IPS-11a (cell line): ENCODE measurements around the gene WDR5.

Experiments
- H3K4me3 ChIP-seq: one replicate; pipeline ENCODE4 v1.5.1; 2013; ENCODE audit warnings: low read depth, low read length, control low read depth

WDR5 gene

DNA sequence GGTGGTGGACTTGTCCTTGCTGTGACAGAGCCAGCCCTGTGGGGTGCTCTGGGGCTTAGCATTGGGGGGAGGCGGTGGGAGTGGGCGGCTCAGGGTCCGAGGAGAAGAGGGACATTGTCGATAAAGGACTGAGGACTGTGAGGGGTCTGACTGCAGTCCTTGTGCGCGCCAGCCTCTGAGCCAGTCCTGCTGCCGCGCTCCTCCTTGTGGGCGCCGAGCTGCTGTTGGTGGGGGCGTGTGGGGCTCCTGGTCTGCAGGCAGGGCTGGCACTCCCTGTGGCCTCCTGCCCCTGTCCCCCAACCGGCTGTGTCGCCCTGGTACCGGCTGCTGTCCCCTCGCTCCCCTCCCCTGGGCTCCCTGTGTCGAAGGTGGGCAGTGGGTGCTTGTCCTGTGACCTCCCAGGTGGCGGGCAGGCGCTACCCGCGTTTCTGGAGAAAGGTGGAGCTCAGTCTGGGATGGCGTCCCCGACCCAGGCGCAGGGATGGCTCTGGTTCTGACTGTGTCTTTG, 21.6 kb downstream of the WDR5 start:
- no peak overlapping the region for H3K4me3 ChIP-seq

DNA sequence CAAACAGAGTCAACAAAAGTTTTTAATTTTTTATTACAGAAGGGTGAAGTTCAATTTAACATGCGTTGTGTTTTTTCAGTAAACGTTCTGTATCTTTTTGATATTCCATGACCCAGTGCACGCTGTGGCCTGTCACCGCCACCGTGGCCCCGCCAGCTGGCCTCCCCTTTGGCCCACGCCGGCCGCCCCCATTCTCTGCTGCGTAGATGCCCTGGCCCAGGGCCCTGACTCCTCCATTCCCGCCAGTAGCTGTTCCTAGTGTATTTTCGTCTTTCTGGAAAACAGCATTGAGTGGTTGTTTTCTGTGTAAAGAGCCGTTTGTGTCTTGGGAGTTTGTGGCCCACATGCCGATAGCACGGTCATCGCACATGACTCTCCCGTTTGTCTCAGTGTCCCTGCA, 22.4 kb downstream of the WDR5 start:
- H3K4me3 ChIP-seq: no peak overlapping the region

DNA sequence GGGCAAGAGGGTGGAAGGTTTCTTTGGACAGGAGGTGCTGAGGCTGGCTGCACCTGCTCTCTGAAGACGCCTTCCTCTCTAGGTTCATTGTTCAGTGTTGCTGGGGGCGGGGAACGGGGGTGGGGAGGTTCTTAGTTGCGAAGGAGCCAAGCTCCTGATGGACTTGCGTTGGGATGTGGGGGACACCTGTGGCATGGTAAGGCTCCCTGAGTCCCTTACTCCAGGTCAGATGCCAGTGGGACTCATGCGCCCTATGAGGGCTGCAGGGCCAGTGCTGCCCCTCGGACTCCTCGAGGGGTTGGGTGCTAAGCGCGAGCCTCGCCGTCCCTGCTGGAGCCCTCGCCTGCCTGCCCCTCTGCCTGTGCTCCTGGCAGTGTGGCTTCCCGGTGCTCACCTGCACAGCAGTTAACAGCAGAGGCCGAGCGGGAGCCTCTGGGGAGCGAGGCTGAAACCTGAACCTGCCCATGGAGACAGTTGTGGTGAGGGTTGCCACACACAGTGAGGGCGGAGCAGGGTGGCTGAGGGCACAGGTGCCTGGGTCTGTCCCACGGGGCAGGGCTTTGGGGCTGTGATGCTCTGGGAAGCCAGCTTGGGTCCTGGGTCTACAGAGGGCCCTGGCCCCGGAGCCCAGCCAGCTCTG, 23.0 kb downstream of the WDR5 start:
- H3K4me3 ChIP-seq: no peak overlapping the region

DNA sequence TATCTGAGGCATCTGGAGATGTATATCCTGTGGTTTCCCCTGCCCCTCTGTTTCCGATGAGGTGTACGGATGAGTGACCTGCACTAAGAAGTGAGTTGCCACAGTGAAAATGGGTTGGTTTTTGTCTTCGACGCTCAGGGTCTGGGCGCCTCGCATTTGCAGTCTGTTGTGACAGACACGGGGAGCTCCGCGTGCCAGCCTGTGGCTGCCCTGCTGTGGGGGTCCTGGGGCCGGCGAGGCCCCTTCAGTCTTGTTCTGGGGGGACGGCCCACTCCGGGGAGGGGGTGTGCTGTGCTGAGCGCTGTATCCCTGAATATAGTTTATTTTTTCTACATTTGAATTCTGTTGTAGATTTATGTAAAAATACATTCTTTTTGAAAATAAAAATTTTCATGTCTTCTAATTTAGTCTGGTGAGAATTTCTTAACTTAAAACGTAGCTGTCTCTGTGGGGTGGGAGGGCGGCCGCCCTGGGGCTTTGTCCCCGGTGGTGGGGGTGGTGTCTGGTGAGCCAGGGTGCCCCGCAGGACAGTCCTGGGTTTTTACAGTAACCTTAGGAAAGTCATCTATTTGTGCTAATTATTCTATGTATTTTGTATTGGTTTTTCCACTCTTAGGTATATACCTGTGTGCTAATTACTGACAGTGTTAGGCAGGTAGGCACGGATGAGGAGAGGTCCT, 23.8 kb downstream of the WDR5 start:
- H3K4me3 ChIP-seq: no peak overlapping the region

DNA sequence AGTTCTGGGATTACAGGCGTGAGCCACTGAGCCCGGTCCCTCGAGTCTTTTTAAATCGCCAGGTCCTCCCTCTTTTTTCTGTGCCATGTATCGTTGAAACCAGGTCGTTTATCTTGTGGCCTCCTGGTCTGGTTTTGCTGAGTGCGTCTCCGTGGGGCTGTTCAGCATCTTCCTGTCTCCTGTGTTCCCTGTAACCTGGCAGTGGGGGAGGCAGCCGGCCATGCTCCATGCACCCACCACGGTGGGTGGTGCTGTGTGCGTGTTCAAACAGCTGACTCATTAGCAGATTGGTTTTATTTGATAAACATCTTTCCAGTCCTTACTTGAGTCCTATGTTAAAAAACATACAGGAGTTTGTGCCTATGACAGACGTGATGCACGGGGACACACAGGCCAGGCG, 25.8 kb downstream of the WDR5 start:
- no peak overlapping the region for H3K4me3 ChIP-seq

DNA sequence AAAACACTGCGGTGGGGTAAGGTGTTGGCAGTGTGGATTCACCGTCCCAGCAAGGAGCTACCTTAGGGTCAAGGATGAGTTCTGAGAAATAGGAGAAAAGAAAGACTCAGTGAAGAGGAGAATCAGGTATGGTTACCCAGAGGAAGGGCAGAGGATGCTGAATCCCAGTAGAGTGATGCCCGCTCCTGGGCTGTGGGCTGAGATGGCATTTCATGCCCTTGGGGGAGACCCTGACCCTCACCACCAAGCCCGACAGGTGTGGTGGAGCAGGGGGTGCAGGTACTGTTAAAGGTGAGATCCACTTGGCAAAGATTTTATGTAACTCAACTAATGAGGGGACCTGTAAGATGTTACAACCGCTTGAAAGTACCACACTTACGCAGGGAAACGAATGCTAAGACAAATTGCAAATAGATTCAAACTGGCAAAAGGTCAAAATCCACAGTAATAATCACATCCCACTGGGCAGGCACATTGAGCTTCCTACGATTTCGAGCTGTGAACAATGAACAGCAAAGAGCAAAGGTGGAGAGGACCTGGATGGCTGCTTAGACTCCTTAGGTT, 26.4 kb downstream of the WDR5 start:
- no peak overlapping the region for H3K4me3 ChIP-seq

DNA sequence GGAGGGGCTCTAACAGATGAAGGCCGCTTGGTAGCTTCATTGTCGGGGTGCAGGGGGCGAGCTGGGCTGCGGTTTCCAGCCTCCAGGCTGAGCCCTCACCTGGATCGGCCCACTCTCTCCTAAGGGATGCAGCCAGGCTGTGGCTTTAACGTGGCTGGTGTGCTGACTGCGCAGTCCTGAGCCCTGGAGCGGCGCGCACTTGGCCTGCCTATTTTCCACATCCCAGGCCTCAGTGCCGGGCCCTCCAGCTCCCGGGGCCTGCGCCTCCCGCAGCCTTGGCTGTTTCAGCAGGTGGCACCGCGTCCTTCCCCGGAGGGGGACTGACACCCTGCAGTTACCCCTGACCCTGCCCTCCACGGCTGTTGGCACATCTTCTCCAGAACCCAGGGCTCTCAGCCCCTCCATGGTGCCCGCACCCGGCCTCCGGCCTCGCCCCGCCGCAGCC, 27.1 kb downstream of the WDR5 start:
- no peak overlapping the region for H3K4me3 ChIP-seq

DNA sequence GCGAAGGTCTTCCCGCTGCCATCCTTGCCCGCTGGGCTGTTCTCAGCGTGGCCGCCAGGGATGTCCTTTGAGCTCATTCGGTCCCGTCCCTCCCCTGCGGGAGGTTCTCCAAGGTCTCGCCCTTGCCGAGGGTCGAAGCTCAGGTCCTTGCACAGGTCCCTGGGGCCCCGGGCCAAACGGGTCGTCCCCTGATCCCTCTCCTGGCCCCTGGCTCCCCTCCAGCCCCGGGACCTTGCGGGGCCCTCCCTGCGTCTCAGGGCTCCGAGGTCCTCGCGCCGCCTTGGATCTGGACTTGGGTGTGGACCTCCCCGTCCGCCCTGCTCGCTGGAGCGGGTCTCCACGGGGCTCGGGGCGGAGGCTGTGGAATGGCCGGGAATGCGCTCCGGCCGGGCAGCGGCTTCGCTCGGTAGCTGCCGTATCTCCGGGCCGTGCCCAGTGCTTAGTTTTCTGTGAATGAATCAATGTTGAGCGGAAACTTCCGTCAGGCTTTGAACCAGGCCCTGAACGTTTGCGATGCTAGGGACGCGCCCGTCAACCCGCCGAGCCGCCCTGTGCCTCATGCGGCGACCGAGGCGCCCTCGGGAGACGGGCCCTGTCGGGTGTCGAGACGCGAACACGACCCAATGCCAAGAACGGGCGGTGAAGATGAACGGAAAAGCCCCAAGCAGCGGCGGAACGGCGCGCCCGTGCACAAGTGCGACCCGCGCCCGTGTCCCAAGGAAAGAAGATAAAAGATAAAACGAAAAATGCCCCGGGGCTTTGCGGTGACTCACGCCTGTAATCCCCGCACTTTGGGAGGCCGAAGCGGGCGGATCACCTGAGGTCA, 27.7 kb downstream of the WDR5 start:
- H3K4me3 ChIP-seq: peak overlapping the region; percentile 33

DNA sequence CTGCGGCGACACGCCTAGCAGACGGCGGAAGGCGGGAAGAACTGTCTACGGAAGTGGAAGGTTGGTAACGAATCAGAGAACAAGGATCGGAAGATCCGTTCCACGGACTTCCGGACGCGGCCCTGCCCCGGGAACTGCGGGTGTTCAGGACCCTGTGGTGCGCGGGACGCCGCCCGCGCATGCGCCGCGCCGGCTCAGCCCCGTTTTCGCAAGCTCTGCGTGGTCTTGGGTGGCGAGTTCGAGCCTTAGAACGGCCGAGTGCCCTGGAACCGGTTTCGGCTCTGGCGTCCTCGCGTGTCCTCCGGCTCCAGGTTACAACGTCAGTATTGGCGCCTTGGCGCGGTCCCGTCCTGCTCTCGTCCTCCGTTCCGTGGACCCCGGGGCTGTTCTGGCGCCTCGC, 29.0 kb downstream of the WDR5 start:
- H3K4me3 ChIP-seq: no peak overlapping the region

DNA sequence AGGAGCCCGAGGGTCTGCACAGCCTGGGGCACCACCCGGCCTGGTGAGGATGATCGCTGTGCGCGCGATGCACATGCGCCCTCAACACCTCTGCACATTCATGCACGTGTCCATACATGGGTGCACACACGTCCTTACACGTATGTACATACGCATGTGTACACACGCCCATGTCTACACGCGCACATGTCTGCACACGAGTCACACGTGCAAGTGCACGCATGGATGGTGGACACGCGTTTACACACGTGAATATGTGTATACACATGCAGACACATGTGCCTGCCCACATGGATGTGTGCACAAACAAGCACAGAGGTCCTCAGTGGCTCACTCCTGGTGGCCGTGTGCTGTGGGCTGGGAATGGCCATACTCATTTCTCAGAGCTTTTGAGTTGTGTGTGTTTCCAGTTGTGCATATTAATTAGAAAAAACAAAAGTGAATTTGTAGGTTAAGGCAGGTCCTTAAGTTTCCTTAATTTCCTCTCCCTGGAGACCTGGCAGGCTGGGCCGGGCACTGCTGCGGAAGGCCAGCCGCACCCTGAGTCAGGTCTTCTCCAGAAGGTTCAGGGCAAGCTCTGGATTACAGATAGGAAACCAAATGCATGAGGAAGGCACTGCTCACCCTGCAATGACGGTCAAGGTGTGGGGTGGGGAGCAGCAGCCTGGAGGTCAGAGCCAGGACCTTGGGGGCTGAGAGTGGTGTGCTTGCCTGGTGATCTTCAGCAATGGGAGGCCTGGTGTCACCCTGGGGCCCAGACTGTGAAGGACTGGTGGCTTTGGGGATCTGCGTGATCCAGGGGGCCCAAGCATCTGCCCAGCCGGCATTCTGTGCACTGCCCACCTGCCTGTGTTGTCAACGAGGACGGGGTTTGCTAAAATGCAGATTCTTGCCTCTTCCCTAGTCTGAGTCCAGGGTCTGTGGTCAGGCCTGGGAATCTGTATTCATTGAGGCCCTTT, 29.8 kb downstream of the WDR5 start:
- no peak overlapping the region for H3K4me3 ChIP-seq

DNA sequence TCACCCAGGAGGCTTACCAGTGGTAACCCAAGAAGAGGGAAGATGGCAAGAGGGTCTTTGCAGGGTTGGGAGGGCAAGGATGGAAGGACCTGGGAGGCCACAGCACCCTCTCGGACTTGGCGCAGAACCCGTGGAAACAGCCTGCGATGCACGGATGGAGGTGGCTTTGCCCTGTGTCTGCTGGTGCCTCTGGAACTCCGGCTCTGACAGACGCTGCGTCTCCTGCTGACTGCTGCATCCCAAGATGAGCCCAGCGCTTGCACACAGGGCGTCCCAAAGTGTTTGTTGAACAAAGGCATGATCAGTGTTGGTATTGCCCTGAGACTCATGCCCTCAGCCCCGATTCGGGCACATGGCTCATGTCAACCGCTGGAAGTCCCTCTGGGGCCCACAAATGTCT, 30.5 kb downstream of the WDR5 start:
- H3K4me3 ChIP-seq: no peak overlapping the region

DNA sequence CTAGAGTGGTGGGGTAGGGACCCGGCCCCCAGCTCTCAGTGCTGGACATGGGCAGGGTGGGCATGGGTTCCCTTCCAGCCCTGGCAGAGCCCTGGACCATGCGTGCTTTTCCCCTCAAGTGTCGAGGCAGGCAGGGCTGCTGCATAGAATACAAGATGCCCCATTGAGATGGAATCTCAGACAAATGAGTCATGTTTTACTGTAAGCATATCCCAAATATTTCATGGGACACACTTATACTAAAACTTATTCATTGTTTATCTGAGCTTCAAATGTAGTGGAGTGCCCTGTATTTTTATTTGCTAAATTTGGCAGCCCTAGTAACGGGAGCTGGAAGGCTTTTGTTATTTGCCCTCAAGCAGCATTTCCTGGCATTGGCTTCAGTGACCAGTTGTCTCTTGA, 31.6 kb downstream of the WDR5 start:
- no peak overlapping the region for H3K4me3 ChIP-seq

DNA sequence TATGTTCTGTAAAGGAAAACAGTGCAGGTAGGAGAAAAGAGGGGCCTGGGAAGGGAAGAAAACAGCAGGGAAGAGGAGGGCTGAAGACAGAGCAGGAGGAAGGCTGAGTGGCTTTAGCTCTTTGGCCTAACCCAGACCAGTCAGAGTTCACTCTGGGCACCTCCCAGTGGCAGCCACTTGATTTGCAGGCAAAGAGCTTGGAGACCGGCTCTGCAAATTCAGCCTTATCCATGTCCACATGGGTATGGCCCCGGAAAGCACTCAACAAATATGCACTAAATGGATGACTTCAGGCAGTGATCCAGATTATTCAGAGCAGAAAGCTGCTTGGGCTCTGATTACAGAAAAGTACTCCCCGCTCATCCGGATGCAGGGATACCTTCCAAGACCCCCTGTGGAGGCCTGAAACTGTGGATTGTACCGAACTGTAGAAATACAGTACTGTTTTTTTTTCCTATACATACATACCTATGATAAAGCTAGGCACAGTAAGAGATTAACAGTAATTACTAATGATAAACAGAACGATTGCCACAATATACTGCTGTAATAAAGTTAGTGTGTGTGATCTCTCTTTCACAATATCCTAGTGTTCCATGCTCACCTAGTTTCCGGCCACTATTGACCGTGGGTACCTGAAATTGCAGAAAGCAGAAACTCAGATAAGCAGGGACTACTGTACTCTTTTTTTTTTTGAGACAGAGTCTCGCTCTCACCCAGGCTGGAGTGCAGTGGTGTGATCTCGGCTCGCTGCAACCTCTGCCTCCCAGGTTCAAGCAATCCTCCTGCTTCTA, 33.1 kb downstream of the WDR5 start:
- no peak overlapping the region for H3K4me3 ChIP-seq

DNA sequence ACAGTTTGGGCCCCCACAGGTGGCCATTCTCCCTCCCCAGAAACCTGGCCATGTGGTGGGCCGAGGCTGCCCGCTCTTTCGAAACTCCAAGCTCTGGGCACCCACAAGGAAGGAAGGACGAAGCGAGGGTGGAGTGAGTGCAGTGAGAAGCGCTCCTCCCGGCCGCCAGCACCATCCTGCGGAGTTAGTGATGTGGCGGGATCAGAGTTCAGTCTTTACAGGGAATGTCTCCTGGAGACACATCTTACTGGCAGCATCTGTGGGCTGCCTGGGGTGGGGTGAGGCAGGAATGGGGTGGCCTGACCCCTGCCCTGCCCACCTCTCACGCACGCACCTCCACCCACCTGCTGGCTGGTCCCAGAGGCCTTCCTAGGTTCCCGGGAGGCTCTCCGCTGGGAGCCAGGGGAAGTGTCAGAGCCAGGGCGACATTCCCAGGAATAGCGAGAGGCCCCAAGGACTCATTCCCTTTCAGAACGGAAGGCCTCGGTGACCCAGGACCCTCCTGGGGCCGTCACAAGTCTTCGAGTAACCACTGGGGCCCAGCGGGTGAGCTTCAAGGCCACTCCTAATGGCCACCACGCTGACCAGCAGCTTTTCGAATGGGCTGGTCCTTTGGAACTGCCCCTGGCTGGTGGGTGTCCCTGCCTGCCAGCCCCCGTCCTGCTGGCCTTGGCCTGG, 34.0 kb downstream of the WDR5 start:
- no peak overlapping the region for H3K4me3 ChIP-seq

DNA sequence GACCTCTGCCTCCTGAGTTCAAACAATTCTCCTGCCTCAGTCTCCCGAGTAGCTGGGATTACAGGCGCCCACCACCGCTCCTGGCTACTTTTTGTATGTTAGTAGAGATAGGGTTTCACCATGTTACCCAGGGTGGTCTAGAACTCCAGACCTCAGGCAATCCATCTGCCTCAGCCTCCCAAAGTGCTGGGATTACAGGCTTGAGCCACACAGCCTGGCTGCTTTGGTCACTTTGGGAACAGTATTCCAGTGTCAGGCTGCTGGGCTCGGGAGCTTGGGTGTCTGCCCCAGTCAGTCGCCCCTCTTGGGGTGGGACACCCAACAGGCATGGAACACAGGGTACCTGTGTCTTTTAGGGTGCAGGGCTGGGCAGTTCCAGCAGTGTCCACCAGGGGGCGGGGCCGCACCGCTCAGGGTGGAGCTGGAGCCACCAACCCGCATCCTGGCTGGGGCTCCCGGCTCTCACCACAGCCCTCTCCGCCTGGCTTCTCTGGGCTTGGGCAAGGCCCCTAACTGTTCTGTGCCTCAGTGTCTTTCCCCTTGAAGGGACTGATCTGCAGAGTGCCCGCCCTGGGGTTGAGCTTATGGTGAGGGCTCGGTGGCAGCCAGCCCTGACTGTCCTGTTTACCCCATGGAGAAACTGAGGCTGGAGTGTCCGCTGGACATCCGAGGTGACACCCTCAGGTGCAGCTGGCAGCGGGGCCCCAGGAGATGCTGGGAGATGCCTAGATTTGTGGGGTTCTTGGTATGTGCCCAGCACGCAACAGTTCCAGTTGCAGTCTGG, 34.8 kb downstream of the WDR5 start:
- H3K4me3 ChIP-seq: no peak overlapping the region

DNA sequence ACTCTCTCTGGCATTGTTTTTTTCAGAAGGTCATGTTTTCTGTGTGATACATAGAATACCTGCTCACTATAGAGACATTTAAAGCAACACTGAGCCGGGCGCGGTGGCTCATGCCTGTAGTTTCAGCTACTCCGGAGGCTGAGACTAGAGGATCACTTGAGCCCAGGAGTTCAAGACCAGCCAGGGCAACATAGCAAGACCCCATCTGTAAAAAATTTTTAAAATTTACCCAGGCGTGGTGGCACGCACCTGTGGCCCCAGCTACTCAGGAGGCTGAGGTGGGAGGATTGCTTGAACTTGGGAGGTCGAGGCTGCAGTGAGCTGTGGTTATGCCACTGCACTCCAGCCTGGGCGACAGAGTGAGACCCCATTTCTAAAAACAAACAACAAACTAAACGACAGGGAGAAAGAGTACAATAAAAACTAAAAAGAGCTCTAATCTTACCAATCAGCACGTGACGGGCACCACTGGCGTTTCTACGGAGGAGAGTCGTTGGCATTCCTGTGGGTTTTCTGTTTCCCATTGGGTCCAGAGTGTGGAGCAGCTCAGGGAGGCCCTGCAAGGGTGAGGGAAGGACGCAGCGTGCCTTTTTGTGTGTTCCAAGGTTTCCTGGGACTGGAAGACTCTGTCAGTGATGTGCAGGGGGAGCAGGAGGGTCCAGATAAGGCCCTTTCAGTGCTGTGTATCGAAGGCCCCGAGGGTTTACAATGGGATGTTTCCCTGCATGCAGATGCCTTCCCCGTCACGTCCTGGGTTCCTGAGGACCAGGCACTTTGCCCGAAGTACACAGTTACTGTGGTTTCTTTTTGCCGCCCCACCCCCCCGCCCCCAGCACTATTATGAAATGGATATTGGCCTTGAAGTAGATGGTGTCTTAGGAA, 35.7 kb downstream of the WDR5 start:
- H3K4me3 ChIP-seq: no peak overlapping the region
